HG02763 (cell line): Measurements from ENCODE around the gene TMEM59L.

ENCODE experiments used
- ATAC-seq: cut with Tn5 transposase; IDR thresholded peaks from one replicate; pipeline ENCODE4 v1.9.1; 2021; ENCODE audit warnings: mild to moderate bottlenecking, moderate library complexity; ENCODE audit not compliant: unreplicated experiment

Gene TMEM59L

GRCh38 chr19:18656337-18657086, 43.8 kb downstream of the TMEM59L start:
- no peak for ATAC-seq

GRCh38 chr19:18657590-18658365, 45.1 kb downstream of the TMEM59L start:
- no peak for ATAC-seq

GRCh38 chr19:18658366-18658855, 45.7 kb downstream of the TMEM59L start:
- no peak for ATAC-seq

- ATAC-seq = no peak
These were observed 46.8 kb downstream of the TMEM59L start for GRCh38 chr19:18659281-18660050.

GRCh38 chr19:18660051-18660910, 47.6 kb downstream of the TMEM59L start:
- no peak for ATAC-seq

- no peak for ATAC-seq
These were observed 48.4 kb downstream of the TMEM59L start for GRCh38 chr19:18660939-18661670.

GRCh38 chr19:18662972-18663732, 50.5 kb downstream of the TMEM59L start:
- ATAC-seq = no peak

- ATAC-seq = no peak
These were observed 51.4 kb downstream of the TMEM59L start for GRCh38 chr19:18663940-18664530.

GRCh38 chr19:18665771-18666202, 53.1 kb downstream of the TMEM59L start:
- no peak for ATAC-seq

GRCh38 chr19:18666317-18666716, 53.6 kb downstream of the TMEM59L start:
- no peak for ATAC-seq

- no peak for ATAC-seq
These were observed 54.1 kb downstream of the TMEM59L start for GRCh38 chr19:18666784-18667183.

- ATAC-seq = no peak
These were observed 55.0 kb downstream of the TMEM59L start for GRCh38 chr19:18667531-18668251.

GRCh38 chr19:18668252-18668631, 55.6 kb downstream of the TMEM59L start:
- ATAC-seq = no peak

- no peak for ATAC-seq
These were observed 56.3 kb downstream of the TMEM59L start for GRCh38 chr19:18668744-18669523.

- no peak for ATAC-seq
These were observed 56.8 kb downstream of the TMEM59L start for GRCh38 chr19:18669524-18669817.

GRCh38 chr19:18669883-18670282, 57.2 kb downstream of the TMEM59L start:
- no peak for ATAC-seq

GRCh38 chr19:18670312-18670711, 57.6 kb downstream of the TMEM59L start:
- no peak for ATAC-seq
